Right hindlimb (tissue), 1 donor: ENCODE measurements around the gene RIPK4.

Source experiments
- DNase-seq: peaks from one replicate; pipeline ENCODE4 v3.0.0-alpha.2; 2018

Gene RIPK4

DNA sequence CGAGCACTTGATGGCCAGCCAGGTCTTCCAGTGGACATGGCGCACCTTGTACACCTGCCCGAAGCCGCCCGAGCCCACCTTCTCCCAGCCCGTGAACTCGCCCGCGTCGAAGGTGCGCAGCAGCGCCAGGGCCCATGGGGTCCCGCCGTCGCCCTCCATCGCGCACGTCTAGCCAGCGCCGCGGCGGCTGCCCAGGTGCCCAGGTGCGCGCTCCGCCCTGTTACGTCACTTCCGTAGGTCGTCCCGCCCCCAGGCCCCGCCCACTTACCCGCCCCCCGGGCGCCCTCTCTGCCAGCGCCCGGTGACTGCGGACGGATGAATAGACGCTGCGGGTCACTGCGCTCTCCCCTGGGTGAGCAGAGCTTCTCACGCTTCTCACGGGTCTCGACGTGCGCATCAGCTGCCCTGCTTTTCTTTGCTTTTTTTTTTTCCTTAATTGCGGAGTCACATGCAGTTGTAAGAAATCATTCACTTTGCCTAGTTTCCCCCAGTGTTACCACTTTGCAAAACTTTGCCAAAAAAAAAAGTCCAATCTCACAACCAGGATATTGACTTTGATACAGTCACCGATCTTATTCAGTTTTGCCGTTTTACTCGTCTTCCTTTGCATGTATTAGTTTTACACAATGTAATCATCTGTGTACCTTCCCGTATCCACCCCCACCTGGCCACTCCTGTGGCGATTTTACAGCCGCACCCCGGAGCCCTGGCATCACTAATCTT is at the start of gene RIPK4:
Gene RIPK4, minus strand, starts transcription at position 170 of the 723 bp plus-strand sequence. Its CDS starts 11 bp downstream, at position 159.
- DNase-seq = peak; percentile 26

DNA sequence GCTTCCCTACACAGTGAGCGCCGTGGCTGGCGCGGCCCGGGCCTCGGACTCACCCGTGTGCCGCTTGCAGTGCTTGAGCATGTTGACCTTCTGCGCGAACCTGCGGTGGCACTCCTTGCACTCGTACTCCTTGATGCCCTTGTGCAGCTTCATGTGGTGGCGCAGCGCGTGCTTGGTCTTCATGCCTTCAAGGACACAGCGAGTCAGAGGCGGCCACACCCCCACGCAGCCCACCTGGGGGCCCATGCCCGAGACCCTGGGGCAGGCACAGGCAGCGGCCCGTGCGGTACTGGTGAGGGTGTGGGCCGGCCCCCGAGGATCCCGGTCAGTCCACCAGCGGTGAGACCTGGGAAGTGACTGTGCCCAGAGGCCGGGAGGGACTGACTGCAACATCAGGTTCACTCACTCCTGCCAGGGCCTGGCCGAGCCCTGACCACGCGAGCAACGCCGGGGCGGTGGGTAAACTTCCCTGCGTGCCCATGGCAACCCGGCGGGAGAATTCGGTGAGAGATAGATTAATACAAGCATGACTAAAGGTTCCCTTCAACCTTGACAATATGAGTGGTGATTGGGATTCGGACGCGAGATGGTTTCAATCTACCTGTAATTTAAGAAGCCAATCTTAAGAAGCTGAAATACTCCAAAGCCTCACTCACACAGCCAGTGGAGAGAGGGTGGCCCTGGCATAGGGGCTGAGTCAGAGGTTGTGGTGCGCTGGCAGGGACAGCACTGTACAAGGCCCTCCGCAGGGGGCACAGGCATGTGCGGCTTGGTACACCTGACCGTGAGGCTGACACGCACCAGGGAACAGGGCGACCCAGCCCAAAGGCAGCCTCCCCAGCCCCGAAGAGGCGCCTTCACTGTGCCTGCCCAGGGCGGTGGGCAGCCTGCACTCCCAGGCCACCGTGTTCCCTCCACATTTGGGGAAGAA is 49.1 kb upstream of the RIPK4 start:
- DNase-seq = no peak

DNA sequence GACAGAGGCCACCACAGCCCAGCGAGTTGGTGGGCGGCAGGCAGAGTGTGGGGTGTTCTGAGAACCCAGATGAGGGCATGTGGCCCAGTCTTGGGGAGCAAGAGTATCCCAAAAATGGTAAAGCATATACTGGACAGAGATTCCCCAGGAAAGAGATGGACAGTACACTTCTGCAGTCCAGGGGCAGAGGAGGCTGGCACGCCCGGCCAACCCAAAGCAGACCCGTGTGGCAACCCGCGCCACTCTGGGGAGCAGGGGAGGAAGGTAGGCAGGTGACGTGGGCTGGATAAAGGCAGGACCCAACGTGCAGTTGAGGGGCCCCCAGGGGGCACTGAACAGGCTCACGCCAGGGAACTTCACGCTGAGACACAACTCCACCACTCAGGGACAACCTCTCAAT is 46.4 kb upstream of the RIPK4 start:
- no peak for DNase-seq

DNA sequence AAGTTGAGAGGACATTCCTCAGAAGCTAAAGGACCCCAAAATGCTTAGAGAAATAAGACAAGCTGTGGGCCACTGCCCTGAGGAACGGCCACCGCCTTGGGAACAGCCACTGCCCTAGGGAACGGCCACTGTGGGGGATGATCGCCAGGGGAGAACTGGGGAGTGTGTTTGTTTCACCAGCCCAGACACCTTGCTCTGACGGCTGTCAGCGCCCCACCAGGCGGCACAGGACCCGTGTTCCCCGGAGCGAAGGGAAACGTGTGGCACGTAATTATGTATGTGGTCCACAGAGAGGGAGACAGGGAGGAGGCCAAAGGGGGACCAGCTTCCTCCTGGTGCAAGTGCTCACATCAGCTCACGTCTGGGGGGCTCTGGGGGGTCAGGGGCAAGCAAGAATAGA is 45.8 kb upstream of the RIPK4 start:
- no peak for DNase-seq

DNA sequence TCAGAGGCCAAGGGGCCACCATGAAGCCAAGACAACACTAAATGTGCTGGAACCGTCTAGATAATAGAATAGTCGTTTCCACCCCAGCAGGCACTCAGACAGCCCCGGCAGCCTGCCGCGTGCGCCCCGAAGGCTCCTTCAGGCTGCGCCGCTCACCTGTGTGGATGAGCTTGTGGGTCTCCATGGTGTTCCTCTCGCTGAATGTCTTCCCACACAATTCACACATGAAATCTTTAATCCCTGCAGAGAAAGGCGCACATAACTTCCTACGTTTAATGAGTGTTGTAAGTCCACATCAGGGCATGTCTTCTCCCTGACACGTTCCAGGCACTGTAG is 43.7 kb upstream of the RIPK4 start:
- no peak for DNase-seq

DNA sequence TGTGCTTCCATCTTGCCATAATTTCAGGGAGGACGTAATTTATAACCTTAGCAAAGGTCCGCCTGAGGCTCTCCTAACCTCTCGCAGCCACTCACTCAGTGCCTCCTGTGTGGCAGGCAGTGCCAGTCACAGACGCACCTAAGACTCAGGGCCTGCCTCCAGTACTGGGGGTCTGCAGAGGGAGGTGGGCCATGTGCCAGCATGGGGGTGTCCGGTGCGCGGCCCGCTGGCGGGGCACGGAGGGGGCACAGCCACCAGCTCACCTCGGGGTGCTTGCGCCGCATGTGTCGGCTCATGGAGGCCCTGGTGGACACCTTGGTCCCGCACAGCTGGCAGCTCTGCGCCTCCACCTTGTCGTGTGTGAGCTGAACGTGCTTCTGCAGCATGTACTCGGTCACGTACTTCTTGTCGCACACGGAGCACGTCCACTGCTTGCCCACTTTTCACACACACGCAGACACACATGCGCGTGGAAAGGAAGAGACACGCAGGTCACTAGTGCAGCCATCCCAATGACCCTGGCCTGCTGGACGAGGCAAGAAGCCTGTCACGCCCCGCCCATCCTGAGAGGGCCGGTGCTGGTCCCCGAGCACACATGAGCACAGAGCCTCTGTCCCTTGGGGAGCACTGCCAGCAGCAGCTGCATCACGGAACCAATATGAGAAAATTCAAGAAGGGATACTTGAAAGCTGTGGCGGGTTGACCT is 43.2 kb upstream of the RIPK4 start:
- DNase-seq = no peak

DNA sequence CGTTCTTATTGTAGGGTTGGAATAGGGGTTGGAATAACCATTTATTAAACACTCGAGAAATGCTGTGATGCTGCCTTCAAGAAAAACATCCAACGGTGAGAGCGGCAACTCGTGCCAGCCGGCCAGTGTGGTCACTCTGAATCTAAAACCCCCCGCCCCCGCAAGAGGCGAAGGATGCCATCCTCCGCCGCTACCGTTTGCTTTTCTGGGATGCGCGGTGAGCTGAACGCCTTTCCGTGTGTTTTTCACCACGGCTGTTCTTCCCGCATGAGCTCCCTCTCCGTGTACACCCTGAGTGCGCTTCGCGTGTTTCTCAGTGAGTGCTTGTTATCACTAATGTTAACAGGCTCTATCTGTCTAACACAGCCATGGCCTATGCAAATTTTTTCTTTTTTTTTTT is 42.0 kb upstream of the RIPK4 start:
- DNase-seq = no peak

DNA sequence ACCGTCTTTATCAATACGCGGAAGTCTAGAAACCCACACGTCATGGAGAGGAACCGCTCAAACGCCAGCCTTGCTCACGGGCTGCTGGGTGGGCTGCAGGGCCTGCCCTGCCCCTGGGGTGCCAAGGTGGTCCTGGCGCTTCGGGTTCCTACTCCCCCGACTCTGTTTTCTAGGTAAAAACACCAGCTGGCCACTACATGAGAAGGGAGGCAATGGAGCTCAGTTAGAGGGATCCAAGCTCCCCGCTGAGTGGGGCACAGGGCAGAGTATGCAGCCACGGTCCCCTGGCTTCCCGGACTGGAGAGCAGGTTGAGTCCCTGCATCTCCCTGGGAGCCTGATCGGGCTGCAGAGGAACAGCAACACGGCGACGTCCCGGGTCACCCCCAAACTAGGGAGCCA is 41.2 kb upstream of the RIPK4 start:
- no peak for DNase-seq

DNA sequence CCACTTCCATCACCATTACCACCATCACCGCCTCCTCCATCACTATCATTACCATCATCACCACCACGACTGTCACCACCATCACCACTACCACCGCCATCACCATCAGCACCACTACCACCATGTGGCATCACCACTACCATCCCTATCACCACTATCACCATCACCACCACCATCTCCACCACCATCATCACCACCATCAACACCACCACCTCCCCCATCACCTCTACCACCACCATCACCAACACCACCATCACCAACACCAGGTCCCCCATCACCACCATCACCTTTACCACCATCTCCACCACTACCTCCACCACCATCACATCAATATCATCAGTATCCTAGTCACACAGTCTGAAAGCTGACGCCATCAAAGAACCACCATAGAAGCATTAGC is 39.9 kb upstream of the RIPK4 start:
- DNase-seq = no peak

DNA sequence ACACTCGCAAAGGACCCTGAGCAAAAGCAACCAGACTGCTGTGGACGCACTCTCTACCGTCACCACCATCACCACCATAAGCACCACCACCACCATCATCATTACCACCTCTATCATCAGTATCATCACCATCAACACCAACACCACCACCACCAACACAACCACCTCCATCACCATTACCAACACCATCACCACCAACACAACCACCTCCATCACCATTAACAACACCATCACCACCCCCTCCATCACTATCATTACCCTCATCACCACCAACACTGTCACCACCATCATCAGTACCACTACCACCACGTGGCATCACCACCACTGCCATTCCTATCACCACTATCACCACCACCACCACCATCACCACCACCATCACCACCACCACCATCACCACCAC is 38.8 kb upstream of the RIPK4 start:
- no peak for DNase-seq

DNA sequence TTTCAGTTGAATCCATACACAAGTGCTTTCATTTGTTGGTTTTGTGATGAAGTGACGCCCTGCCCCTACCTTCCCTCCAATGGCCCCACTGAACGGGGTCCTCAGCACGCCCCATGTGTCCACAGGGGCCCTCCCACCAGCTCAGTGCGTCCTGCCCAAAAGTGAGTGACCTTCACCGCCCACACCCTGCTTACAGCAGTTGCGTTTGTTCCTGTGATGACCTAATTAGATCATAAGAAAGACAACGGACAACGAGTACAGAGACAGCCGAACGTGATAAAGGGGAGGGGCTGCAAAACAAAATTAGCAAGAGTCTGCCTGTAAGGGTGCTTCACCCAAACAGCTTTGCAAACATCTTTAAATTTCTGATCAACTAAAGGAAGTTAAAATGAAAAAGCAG is 38.2 kb upstream of the RIPK4 start:
- DNase-seq = no peak

DNA sequence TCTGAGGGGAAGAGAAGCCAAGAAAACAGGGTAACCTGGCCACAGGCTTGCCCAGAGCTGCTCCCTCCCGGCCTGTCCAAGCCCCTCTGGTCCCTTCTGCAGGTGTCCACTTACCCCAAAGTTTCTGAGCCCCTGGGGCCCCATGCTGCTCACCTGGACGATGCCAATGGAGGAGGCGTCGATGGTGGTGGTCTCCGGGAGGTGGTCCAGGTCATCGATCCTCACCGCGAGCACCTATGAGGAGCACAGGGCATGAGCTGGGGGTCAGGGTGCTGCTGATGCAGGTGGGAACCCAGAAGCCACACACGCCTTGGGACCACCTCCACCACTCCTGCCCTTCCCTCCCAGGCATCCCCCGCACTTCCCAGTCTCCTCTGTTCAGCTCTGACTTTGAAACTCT is 37.5 kb upstream of the RIPK4 start:
- no peak for DNase-seq

DNA sequence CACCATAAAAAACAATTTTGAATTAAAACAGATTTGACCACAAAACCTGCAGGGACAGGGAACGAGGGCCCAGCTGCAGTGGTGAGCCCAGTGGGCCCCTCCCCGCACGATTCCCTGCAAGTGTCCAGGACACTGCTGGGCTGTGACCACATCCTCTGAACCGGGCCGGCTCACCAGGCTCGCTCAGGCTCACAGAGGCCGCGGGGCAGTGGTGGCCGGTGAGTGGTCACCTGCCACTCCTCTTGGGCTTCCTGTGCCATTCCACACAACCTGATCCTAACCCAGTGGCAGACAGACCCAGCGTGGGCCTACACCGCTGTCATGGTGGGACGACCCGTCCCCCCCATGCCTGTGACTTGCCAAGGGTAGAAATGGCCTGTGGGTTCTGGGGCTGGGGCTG is 36.5 kb upstream of the RIPK4 start:
- no peak for DNase-seq

DNA sequence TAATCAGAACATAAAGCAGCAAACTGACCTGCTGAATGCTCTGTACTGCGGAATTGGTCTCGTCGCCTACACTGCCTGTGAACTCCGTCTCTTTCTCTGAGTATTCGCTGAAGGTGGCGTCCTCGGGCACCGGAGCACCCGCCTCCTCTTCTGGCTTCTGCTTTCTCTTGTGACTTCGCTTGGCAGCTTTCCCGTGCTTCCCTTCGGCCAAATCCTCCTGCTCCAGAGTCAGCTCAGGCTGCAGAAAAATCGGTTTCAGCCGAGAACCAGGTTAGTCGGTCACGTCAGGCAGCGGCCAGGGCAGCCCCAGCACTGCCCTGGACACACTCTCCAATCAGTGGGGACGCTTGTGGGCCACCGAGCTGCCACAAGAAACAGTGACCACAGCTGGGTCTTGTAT is 35.8 kb upstream of the RIPK4 start:
- peak; percentile 65 for DNase-seq

DNA sequence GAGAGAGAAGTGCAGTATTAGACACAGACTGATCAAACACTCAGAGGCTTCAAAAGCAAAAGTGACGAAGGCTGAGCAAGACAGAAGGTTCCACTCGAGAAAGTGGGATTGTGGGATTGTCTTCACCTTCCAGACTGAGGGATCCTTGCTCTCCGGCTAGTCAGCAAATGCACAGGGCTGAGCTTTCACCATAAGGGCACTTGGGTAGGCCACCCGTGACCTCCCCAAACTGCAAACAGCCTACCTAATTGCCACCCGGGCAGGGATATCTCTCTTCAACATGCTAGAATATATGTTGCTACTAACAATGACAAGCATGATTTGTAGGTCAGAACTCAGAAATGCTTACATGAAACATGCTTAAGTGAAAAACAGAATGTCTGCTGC is 35.3 kb upstream of the RIPK4 start:
- DNase-seq = no peak

DNA sequence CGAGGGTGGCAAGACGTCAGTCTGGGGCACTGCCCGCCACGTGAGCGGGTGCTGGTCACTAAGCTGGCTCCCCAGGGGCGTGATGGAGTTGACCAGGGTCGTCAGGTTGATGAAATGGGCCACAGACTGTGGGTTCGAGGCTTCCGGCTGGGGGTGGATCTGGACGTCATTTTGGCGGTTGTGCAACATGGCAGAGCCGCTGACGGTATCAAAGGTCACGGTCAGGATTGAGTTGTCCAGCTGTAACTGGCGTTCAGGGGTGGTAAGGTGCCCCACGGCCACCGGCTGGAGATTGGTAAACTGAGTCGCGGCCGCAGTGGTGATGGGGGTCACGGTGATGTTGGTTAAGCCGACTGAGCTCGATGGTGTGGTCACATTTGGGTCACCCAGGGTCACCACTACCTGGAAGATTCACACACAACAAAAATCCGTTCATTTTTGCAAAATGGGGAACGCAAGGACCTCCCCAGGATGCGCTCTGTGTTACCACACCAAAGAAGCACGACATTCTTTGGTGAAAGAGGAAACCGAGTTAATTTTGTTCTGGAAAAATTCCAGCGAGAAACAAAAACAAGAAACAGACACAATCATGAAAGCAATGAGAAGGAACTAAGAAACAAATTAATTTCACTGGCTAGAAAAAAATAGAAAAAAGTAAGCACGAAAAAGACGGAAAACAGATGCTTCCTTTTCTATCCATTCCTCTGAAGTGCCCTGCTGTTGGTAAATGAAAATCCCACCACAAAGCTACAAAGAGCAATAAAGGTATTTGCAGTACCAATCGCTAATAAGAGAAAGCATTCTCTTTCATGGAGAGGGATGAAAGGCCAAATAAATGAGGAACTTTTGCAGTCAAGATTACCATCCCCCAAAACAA is 34.7 kb upstream of the RIPK4 start:
- DNase-seq = no peak

DNA sequence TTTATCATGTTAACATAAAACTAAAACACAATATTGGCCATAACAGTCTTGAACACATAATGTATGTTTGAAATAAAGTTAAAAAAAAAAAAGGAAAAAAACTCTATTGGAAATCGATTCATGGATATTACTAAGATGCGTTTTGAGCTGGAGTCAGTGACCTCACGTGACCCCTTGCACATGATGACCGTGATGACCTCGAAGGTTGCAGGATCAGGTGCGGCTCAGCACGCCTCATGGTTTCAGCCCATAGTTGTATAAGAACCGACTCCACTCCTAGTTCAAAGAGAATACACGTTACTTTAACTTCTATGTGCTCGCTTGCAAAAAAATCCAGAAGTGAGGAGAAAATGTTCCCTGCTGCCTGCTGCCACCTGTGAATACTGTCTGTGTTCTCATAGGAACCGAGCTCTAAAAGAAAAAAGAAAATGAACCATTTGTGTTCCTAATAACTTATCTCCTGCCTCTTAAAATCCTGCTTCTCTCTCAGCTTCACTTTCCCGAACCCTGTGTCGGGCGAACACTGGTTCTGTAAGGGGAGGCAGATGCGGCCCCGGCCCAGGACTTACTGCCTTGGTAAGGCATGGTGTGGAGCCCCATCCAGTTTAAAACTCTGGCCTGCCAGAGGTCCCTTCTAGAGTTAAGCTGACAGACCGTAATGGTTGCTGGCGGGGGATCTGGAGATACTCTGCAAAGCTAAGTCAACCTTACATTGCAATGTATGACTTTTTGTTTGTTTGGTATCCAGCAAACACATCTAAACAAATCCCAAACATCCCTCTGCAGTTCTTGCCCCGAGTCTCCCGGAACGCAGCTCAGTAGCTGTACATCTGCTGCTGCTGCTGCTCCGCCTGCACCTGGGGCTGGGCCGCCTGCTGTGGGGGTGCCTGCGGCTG is 33.8 kb upstream of the RIPK4 start:
- DNase-seq = no peak

DNA sequence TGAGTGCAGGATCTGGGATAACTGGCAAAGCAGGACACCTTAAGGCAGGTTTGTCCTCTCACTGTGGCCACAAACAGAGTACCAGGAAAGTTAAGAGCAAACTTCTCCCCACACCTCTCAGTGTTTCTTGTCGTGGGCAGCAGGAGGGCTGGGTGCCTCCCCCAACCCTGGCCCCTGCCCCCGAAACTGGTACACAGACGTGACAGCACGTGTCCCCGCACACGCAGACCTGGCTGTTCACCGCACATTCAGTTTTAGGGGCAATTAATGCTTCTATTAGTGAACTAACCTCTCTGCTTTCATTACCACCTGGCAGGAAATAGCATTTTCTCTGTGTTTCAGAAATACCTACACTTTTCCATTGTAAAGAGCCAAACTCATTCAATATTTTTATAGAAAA is 32.9 kb upstream of the RIPK4 start:
- DNase-seq = no peak

DNA sequence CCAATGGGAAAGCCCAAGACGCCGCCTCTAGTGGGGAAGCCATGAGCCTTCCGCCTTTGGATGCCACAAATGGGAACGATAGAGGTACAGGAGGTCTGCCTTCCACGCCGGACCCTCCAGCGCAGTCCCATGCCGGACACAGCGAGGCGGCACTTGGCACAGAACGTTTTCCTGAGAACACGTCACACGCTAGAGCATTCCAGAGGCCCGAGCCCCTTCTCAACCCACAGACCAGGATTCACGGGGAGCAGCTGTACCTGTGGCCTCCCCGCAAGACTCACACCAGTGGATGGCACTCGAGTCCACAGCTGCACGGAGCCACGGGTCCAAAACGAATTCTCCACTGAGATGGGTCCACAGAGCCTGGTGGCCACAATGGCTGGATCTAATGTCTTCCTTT is 31.5 kb upstream of the RIPK4 start:
- no peak for DNase-seq

DNA sequence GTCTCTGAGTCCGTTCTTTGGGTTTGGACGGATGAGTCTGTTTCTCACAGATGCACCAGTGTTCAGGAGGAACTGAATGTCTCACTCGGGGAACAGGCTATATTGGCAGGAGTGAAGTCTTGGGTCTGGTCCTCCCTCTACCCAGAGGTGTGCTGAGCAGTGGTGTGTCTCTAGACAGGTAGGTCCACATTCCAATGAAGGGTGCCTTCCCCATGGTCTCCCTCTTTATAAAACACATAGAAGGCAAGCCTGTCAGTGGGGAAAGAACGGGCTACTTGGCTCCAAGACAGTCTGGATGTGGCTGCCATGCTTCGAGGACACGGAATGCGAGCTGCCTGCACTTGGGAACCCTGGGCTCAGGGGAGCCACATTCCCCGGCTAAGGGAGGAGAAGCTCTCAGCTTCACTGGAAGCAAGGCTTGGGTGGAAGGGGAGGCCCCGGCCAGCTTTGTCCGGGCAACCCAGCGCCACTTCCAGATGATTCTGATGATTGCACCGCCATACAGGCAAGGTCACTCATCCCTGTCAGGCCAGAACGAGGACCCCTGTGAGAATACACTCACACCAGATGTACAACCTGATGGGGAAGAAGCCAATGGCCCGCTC is 29.7 kb upstream of the RIPK4 start:
- DNase-seq = no peak

DNA sequence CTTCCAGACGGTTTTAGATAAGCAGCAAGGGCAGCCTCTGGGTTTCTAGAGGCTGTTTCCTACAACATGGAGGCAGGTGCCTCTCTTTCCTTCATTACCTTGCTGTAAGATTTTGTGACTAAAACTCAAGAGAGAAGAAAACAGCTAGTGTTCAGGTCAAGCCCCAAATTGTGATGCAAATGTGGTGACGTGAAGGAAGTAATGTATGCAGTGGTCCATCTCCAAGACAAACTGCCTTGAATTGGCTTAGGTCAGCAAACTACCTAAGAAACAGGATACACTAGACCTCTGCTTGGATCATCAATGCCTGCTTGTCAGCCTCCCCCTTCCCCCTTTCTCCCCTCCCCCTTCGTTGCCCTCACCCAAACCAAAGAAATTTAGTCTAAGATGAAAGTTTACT is 28.9 kb upstream of the RIPK4 start:
- DNase-seq = no peak
